ENCODE results near the gene IREB2.

Gene IREB2

GRCh38 chr15:78405336-78405924 is 32.6 kb upstream of the IREB2 start:
- H2AFZ ChIP-seq (ENCODE audit: low read depth, low read length), result no peak overlapping the region
- no peak overlapping the region for H3K4me2 ChIP-seq (ENCODE audit: low read length)
- no peak overlapping the region for H3K27ac ChIP-seq (ENCODE audit: low read length)
- H3K36me3 ChIP-seq (replicated peaks; ENCODE audit: low read depth, low read length), result no peaks in the 10 kb centered on the region
- H3K9ac ChIP-seq (ENCODE audit: low read length), result no peak overlapping the region
- H3K27me3 ChIP-seq (ENCODE audit: low read depth, low read length), result 0 out of 2 replicates have a peak, but pooled peaks cover 2% of the 10 kb centered on the region
- H3K79me2 ChIP-seq (ENCODE audit: low read length), result no peaks in the 10 kb centered on the region
- no peaks in the 10 kb centered on the region for H3K4me1 ChIP-seq (ENCODE audit: low read length)
- H4K20me1 ChIP-seq (ENCODE audit: insufficient read depth, low read length), result no peaks in the 10 kb centered on the region
- H3K9me3 ChIP-seq (ENCODE audit: insufficient read depth, low read length), result no peaks in the 10 kb centered on the region
- TF ChIP-seq EZH2phosphoT487 (IDR thresholded peaks at IDR 0.05; ENCODE audit: low read depth), result no peak
- no peak for TF ChIP-seq CTCF (IDR thresholded peaks at IDR 0.05; ENCODE audit: low read depth, low read length)
- H3K4me3 ChIP-seq (ENCODE audit: low read length), result no peak overlapping the region

- H3K9me3 ChIP-seq (ENCODE audit: insufficient read depth, low read length), result no peaks in the 10 kb centered on the region
- no peak overlapping the region for H2AFZ ChIP-seq (ENCODE audit: low read depth, low read length)
- H3K79me2 ChIP-seq (ENCODE audit: low read length), result no peaks in the 10 kb centered on the region
- no peaks in the 10 kb centered on the region for H4K20me1 ChIP-seq (ENCODE audit: insufficient read depth, low read length)
- H3K36me3 ChIP-seq (replicated peaks; ENCODE audit: low read depth, low read length), result no peaks in the 10 kb centered on the region
- H3K27me3 ChIP-seq (ENCODE audit: low read depth, low read length), result 0 out of 2 replicates have a peak, but pooled peaks cover 2% of the 10 kb centered on the region
- no peaks in the 10 kb centered on the region for H3K4me1 ChIP-seq (ENCODE audit: low read length)
- H3K27ac ChIP-seq (ENCODE audit: low read length), result no peak overlapping the region
- TF ChIP-seq CTCF (IDR thresholded peaks at IDR 0.05; ENCODE audit: low read depth, low read length), result no peak
- TF ChIP-seq EZH2phosphoT487 (IDR thresholded peaks at IDR 0.05; ENCODE audit: low read depth), result no peak
- no peak overlapping the region for H3K4me2 ChIP-seq (ENCODE audit: low read length)
- no peak overlapping the region for H3K9ac ChIP-seq (ENCODE audit: low read length)
- no peak overlapping the region for H3K4me3 ChIP-seq (ENCODE audit: low read length)
Measured at GRCh38 chr15:78406016-78406585, 31.9 kb upstream of the IREB2 start.

GRCh38 chr15:78407608-78408354 is 30.2 kb upstream of the IREB2 start:
- Histone ChIP-seq H2AFZ (ENCODE audit: low read depth, low read length) (peak overlapping the region; percentile 16; the same call in 1 of the 2 replicates), H3K9me3 (ENCODE audit: insufficient read depth, low read length) (no peaks in the 10 kb centered on the region), H3K27me3 (ENCODE audit: low read depth, low read length) (no peaks in the 10 kb centered on the region), H3K79me2 (ENCODE audit: low read length) (no peaks in the 10 kb centered on the region), H3K36me3 (replicated peaks; ENCODE audit: low read depth, low read length) (no peaks in the 10 kb centered on the region), H4K20me1 (ENCODE audit: insufficient read depth, low read length) (no peaks in the 10 kb centered on the region), H3K4me3 (ENCODE audit: low read length) (no peak overlapping the region), H3K4me2 (ENCODE audit: low read length) (no peak overlapping the region), H3K4me1 (ENCODE audit: low read length) (no peaks in the 10 kb centered on the region), H3K9ac (ENCODE audit: low read length) (no peak overlapping the region), H3K27ac (ENCODE audit: low read length) (no peak overlapping the region)
- TF ChIP-seq CTCF (IDR thresholded peaks at IDR 0.05; ENCODE audit: low read depth, low read length), result no peak
- TF ChIP-seq EZH2phosphoT487 (IDR thresholded peaks at IDR 0.05; ENCODE audit: low read depth), result no peak

GRCh38 chr15:78408355-78408640 is 29.7 kb upstream of the IREB2 start:
- Histone ChIP-seq H3K36me3 (replicated peaks; ENCODE audit: low read depth, low read length) (no peaks in the 10 kb centered on the region), H3K27ac (ENCODE audit: low read length) (no peak overlapping the region), H3K4me2 (ENCODE audit: low read length) (no peak overlapping the region), H3K4me1 (ENCODE audit: low read length) (no peaks in the 10 kb centered on the region), H4K20me1 (ENCODE audit: insufficient read depth, low read length) (no peaks in the 10 kb centered on the region), H2AFZ (ENCODE audit: low read depth, low read length) (peak overlapping the region; percentile 16; the same call in 1 of the 2 replicates), H3K27me3 (ENCODE audit: low read depth, low read length) (no peaks in the 10 kb centered on the region), H3K9ac (ENCODE audit: low read length) (no peak overlapping the region), H3K4me3 (ENCODE audit: low read length) (no peak overlapping the region), H3K9me3 (ENCODE audit: insufficient read depth, low read length) (no peaks in the 10 kb centered on the region), H3K79me2 (ENCODE audit: low read length) (no peaks in the 10 kb centered on the region)
- TF ChIP-seq EZH2phosphoT487 (IDR thresholded peaks at IDR 0.05; ENCODE audit: low read depth) (no peak), CTCF (IDR thresholded peaks at IDR 0.05; ENCODE audit: low read depth, low read length) (no peak)
